ENCODE measurements around the gene ZFHX3.

Gene ZFHX3

GRCh38 chr16:72836985-72837384 lies 210.9 kb downstream of the ZFHX3 start:
- no peak overlapping the region for H3K4me3 ChIP-seq (ENCODE audit: low read depth in 1 of 2, low read length in 2 of 2)
- H3K27me3 ChIP-seq (ENCODE audit: control insufficient read depth in 1 of 2, insufficient read depth in 2 of 2, low read length in 2 of 2): no peaks in the 10 kb centered on the region
- H3K4me1 ChIP-seq (ENCODE audit: insufficient read depth, low read length): peaks cover 46% of the 10 kb centered on the region
- no peak overlapping the region for H3K27ac ChIP-seq (ENCODE audit: low read depth, low read length)
- H3K9me3 ChIP-seq (ENCODE audit: low read length): no peaks in the 10 kb centered on the region
- no peak overlapping the region for H3K9ac ChIP-seq (ENCODE audit: low read length)
- H3K36me3 ChIP-seq (ENCODE audit: insufficient read depth, low read length): no peaks in the 10 kb centered on the region

- peaks cover 43% of the 10 kb centered on the region for H3K4me1 ChIP-seq (ENCODE audit: insufficient read depth, low read length)
- H3K4me3 ChIP-seq (ENCODE audit: low read depth in 1 of 2, low read length in 2 of 2): no peak overlapping the region
- no peaks in the 10 kb centered on the region for H3K27me3 ChIP-seq (ENCODE audit: control insufficient read depth in 1 of 2, insufficient read depth in 2 of 2, low read length in 2 of 2)
- no peaks in the 10 kb centered on the region for H3K36me3 ChIP-seq (ENCODE audit: insufficient read depth, low read length)
- no peak overlapping the region for H3K9ac ChIP-seq (ENCODE audit: low read length)
- H3K9me3 ChIP-seq (ENCODE audit: low read length): no peaks in the 10 kb centered on the region
- no peak overlapping the region for H3K27ac ChIP-seq (ENCODE audit: low read depth, low read length)
These were observed 211.7 kb downstream of the ZFHX3 start for GRCh38 chr16:72836181-72836580.

- Histone ChIP-seq H3K4me3 (ENCODE audit: low read depth in 1 of 2, low read length in 2 of 2) (no peak overlapping the region), H3K27ac (ENCODE audit: low read depth, low read length) (no peak overlapping the region), H3K9ac (ENCODE audit: low read length) (no peak overlapping the region), H3K9me3 (ENCODE audit: low read length) (no peaks in the 10 kb centered on the region), H3K36me3 (ENCODE audit: insufficient read depth, low read length) (no peaks in the 10 kb centered on the region), H3K27me3 (ENCODE audit: control insufficient read depth in 1 of 2, insufficient read depth in 2 of 2, low read length in 2 of 2) (no peaks in the 10 kb centered on the region), H3K4me1 (ENCODE audit: insufficient read depth, low read length) (peaks cover 40% of the 10 kb centered on the region)
These were observed 212.8 kb downstream of the ZFHX3 start for GRCh38 chr16:72835086-72835485.

DNA sequence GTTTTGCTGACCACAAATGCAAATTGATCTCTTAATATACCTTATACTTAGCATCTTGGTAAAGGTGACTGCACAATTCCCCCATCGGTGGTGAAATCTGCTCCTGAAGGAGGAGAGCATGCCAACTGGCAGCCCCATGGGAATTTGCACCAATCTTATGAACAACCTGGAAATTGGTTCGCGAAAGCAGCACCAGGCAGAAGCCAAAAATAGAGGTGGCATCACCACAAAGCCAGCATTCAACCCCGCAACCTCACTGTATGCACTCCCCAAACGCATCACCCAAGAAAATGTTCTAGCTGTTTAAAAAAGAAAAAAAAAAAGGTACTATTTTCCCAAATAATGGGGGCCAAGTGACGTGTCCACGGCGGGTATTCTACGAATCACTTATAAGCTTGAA lies 213.4 kb downstream of the ZFHX3 start:
- Histone ChIP-seq H3K9me3 (ENCODE audit: low read length) (no peaks in the 10 kb centered on the region), H3K27me3 (ENCODE audit: control insufficient read depth in 1 of 2, insufficient read depth in 2 of 2, low read length in 2 of 2) (no peaks in the 10 kb centered on the region), H3K4me3 (ENCODE audit: low read depth in 1 of 2, low read length in 2 of 2) (no peak overlapping the region), H3K9ac (ENCODE audit: low read length) (no peak overlapping the region), H3K36me3 (ENCODE audit: insufficient read depth, low read length) (no peaks in the 10 kb centered on the region), H3K4me1 (ENCODE audit: insufficient read depth, low read length) (peaks cover 45% of the 10 kb centered on the region), H3K27ac (ENCODE audit: low read depth, low read length) (no peak overlapping the region)

DNA sequence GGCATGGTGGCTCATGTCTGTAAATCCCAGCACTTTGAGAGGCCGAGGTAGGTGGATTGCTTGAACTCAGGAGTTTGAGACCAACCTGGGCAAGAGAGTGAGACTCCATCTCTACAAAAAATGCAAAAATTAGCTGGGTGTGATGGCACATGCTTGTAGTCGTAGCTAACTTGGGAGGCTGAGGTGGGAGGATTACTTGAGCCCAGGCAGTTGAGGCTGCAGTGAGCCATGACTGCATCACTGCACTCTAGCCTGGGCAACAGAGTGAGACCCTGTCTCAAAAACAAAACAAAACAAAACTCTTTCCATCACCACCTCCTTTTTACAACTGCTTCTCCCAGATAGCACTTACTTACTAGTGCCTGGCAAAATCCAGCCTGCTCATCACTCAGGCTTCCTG lies 214.0 kb downstream of the ZFHX3 start:
- no peak overlapping the region for H3K4me3 ChIP-seq (ENCODE audit: low read depth in 1 of 2, low read length in 2 of 2)
- peaks cover 46% of the 10 kb centered on the region for H3K4me1 ChIP-seq (ENCODE audit: insufficient read depth, low read length)
- H3K9ac ChIP-seq (ENCODE audit: low read length): no peak overlapping the region
- no peak overlapping the region for H3K27ac ChIP-seq (ENCODE audit: low read depth, low read length)
- no peaks in the 10 kb centered on the region for H3K36me3 ChIP-seq (ENCODE audit: insufficient read depth, low read length)
- no peaks in the 10 kb centered on the region for H3K9me3 ChIP-seq (ENCODE audit: low read length)
- no peaks in the 10 kb centered on the region for H3K27me3 ChIP-seq (ENCODE audit: control insufficient read depth in 1 of 2, insufficient read depth in 2 of 2, low read length in 2 of 2)

DNA sequence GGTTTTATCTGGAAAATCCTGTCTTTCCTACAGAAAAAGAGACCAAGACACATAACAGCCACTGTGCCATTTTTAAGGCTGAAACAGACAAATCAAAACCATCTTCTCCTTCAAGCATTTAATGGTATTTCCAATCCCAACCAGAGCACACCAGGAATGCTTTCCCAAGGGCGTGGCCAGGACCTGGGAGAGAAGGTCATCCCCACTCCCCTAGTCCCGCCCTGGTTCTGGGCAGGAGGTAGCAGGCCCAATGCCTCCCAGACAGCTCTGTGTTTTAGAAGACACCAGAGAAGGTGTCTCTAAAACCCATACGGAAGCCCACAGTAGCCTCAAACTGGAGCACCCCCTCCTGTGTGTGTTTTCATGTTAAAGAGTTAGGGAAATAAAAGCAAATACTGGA lies 214.4 kb downstream of the ZFHX3 start:
- Histone ChIP-seq H3K9me3 (ENCODE audit: low read length) (no peaks in the 10 kb centered on the region), H3K27ac (ENCODE audit: low read depth, low read length) (no peak overlapping the region)

GRCh38 chr16:72832621-72833248 lies 215.2 kb downstream of the ZFHX3 start:
- Histone ChIP-seq H3K27me3 (ENCODE audit: control insufficient read depth in 1 of 2, insufficient read depth in 2 of 2, low read length in 2 of 2) (no peaks in the 10 kb centered on the region), H3K4me1 (ENCODE audit: insufficient read depth, low read length) (peaks cover 44% of the 10 kb centered on the region), H3K36me3 (ENCODE audit: insufficient read depth, low read length) (no peaks in the 10 kb centered on the region), H3K9ac (ENCODE audit: low read length) (no peak overlapping the region), H3K4me3 (ENCODE audit: low read depth in 1 of 2, low read length in 2 of 2) (no peak overlapping the region), H3K27ac (ENCODE audit: low read depth, low read length) (no peak overlapping the region), H3K9me3 (ENCODE audit: low read length) (no peaks in the 10 kb centered on the region)

More for the DNA sequence above, 214.4 kb downstream of the ZFHX3 start:
- Histone ChIP-seq H3K9ac (ENCODE audit: low read length) (no peak overlapping the region), H3K27me3 (ENCODE audit: control insufficient read depth in 1 of 2, insufficient read depth in 2 of 2, low read length in 2 of 2) (no peaks in the 10 kb centered on the region), H3K4me1 (ENCODE audit: insufficient read depth, low read length) (peaks cover 44% of the 10 kb centered on the region), H3K36me3 (ENCODE audit: insufficient read depth, low read length) (no peaks in the 10 kb centered on the region), H3K4me3 (ENCODE audit: low read depth in 1 of 2, low read length in 2 of 2) (no peak overlapping the region)

DNA sequence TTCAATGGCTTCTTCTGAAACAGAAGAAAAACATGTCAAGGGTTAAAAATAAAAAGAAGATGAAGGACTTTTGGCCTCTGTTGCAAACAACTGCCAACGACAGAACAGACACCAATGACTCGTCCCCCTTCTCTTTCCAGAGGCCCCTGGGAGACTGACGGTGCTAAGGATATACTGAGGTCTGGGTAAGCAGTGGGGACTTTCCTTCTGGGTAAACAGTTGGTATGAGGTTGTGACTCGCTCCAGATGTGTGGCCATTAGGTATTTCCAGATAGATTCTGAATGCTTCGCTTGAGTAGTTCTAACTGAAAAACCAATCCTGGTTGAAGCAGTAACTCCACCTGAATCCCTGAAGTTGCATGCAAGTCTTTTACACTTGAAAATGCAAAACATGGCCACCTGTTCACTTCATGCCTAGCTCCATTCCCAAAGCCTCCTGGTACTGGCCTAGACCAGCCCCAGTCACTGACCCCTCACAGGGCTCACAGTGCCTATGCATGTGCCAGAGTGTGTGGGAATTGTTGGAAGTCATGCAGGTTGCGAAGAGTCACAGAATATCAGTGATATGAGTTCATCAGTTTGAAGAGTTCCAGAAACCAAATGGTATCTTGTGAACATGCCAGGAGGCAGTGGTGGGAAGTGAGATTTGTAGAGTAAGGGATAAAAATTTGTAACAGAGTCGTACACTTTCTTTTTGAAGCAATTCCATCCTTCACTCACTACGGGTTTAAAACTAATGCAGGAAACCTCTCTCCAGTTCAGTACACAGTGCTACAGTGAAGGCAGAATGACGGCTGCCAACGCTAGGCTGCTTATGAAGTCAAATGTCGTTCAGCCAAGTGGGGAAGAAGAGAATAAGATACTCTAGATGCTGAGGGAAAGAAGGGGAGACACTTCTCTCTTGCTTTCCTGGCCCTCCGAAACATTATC lies 217.8 kb downstream of the ZFHX3 start:
- H3K4me3 ChIP-seq (ENCODE audit: low read depth in 1 of 2, low read length in 2 of 2): no peak overlapping the region

DNA sequence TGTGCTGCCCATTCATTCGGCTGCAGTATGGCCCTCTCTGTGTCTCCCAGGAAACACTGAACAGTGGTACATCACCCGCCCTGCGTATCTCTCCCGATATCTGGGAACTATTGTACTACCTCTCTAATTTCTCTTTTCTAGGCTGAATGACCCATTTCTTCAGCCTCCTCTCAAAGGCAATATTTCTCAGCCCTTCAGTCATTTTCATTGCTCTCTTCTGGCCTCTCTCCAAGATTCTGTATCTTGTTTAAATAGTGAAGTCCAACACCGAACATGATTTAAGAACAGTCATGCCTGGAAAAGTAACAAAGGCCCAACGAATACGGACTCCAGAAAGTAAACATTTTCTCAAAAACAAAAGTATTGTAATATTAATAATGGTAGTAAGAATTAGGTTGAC lies 220.1 kb downstream of the ZFHX3 start:
- no peaks in the 10 kb centered on the region for H3K27me3 ChIP-seq (ENCODE audit: control insufficient read depth in 1 of 2, insufficient read depth in 2 of 2, low read length in 2 of 2)
- H3K4me1 ChIP-seq (ENCODE audit: insufficient read depth, low read length): peaks cover 39% of the 10 kb centered on the region
- H3K27ac ChIP-seq (ENCODE audit: low read depth, low read length): peak overlapping the region; percentile 10
- no peaks in the 10 kb centered on the region for H3K36me3 ChIP-seq (ENCODE audit: insufficient read depth, low read length)
- no peak overlapping the region for H3K4me3 ChIP-seq (ENCODE audit: low read depth in 1 of 2, low read length in 2 of 2)
- no peaks in the 10 kb centered on the region for H3K9me3 ChIP-seq (ENCODE audit: low read length)
- H3K9ac ChIP-seq (ENCODE audit: low read length): no peak overlapping the region

More for the DNA sequence above, 217.8 kb downstream of the ZFHX3 start:
- no peaks in the 10 kb centered on the region for H3K36me3 ChIP-seq (ENCODE audit: insufficient read depth, low read length)
- H3K27me3 ChIP-seq (ENCODE audit: control insufficient read depth in 1 of 2, insufficient read depth in 2 of 2, low read length in 2 of 2): no peaks in the 10 kb centered on the region
- no peaks in the 10 kb centered on the region for H3K9me3 ChIP-seq (ENCODE audit: low read length)
- no peak overlapping the region for H3K9ac ChIP-seq (ENCODE audit: low read length)
- peaks cover 50% of the 10 kb centered on the region for H3K4me1 ChIP-seq (ENCODE audit: insufficient read depth, low read length)
- H3K27ac ChIP-seq (ENCODE audit: low read depth, low read length): no peak overlapping the region

DNA sequence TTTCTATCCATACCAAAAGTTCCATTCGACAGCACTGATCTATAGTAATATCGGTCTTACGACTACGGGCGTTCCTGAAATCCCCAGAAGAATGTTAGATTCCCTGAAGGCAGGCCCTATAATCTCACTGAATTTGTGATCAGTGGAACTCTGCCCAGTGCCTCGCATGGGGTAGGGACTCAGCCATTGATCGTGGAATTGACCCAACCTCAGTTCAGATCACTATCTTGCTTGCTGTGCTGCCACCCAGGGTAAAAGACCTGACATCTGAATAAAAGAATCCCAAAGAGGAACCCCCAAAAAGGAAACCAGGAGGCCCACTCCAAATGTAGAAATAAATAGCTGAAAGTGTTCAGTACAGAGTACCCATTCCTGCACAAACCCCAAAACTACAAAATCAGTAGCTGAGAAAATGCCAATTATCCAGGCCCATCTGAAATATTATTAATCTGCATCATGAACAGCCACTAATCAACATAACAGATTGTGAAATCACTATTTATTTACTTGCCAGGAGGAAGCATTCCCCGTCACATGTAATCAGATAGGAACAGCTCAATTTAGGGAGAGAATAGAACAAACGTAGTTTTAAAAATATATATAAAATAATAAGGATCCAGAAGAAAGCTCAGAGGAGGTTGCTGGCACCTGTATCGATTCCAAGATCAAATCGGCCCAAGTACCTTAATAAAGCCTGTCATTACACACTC lies 221.9 kb downstream of the ZFHX3 start:
- no peak overlapping the region for H3K9ac ChIP-seq (ENCODE audit: low read length)
- no peak overlapping the region for H3K4me3 ChIP-seq (ENCODE audit: low read depth in 1 of 2, low read length in 2 of 2)
- no peak overlapping the region for H3K27ac ChIP-seq (ENCODE audit: low read depth, low read length)
- H3K27me3 ChIP-seq (ENCODE audit: control insufficient read depth in 1 of 2, insufficient read depth in 2 of 2, low read length in 2 of 2): no peaks in the 10 kb centered on the region
- no peaks in the 10 kb centered on the region for H3K9me3 ChIP-seq (ENCODE audit: low read length)
- H3K4me1 ChIP-seq (ENCODE audit: insufficient read depth, low read length): peaks cover 28% of the 10 kb centered on the region
- no peaks in the 10 kb centered on the region for H3K36me3 ChIP-seq (ENCODE audit: insufficient read depth, low read length)

DNA sequence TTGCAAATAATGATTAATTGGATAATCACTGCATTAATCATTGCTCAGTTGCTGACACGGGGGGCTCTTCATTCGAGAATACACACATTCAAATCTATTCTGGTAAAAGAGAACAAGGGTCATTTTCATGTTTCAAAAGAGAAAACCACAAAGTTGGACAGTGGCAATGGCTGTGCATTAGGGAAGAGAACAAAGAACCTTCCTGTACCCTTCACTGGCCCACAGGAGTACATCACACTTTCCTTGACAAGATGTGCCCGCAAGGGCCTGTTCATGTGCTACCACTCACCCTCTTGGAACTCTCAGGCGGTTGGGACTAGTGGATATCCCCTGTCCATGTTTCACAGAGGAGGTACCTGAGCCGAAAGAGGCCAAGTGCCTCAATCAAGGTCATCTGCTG lies 223.2 kb downstream of the ZFHX3 start:
- no peaks in the 10 kb centered on the region for H3K36me3 ChIP-seq (ENCODE audit: insufficient read depth, low read length)
- no peaks in the 10 kb centered on the region for H3K9me3 ChIP-seq (ENCODE audit: low read length)
- peaks cover 17% of the 10 kb centered on the region for H3K4me1 ChIP-seq (ENCODE audit: insufficient read depth, low read length)
- H3K27me3 ChIP-seq (ENCODE audit: control insufficient read depth in 1 of 2, insufficient read depth in 2 of 2, low read length in 2 of 2): no peaks in the 10 kb centered on the region
- H3K9ac ChIP-seq (ENCODE audit: low read length): no peak overlapping the region
- H3K4me3 ChIP-seq (ENCODE audit: low read depth in 1 of 2, low read length in 2 of 2): no peak overlapping the region
- no peak overlapping the region for H3K27ac ChIP-seq (ENCODE audit: low read depth, low read length)
